Measurements from ENCODE around the gene LNPEP. TPM values are rescaled to one million over a fixed set of nuclear protein-coding genes. Genes with fewer than 3 reads are reported as not detected.

Gene LNPEP
- total RNA-seq, 6 experiments from 2014 or later: 20.2 to 23.9 (median 22.6) TPM

GRCh38 chr5:96977228-96977627 is 41.3 kb downstream of the LNPEP start:
- Mint-ChIP-seq H3K4me1 (ENCODE audit: low read depth) (peaks cover 61% of the 10 kb centered on the region), H3K4me3 (no peak overlapping the region), H3K9me3 (no peaks in the 10 kb centered on the region), H3K27ac (no peak overlapping the region), H3K27me3 (ENCODE audit: insufficient read depth) (no peaks in the 10 kb centered on the region; the same call in 1 of the 2 replicates), H3K36me3 (ENCODE audit: low read depth) (peaks cover 22% of the 10 kb centered on the region)
- TF ChIP-seq CTCF (IDR thresholded peaks at IDR 0.05): no peak
- DNase-seq: no peak

- peak; percentile 16 for DNase-seq
- Mint-ChIP-seq H3K4me1 (ENCODE audit: low read depth) (peaks cover 50% of the 10 kb centered on the region), H3K36me3 (ENCODE audit: low read depth) (peaks cover 25% of the 10 kb centered on the region), H3K27ac (peak overlapping the region; percentile 74), H3K9me3 (no peaks in the 10 kb centered on the region), H3K27me3 (ENCODE audit: insufficient read depth) (no peaks in the 10 kb centered on the region; the same call in 1 of the 2 replicates), H3K4me3 (peak overlapping the region; percentile 67)
- no peak for TF ChIP-seq CTCF (IDR thresholded peaks at IDR 0.05)
Observed at GRCh38 chr5:96978812-96979449, 43.1 kb downstream of the LNPEP start.

- H3K9me3 Mint-ChIP-seq: no peaks in the 10 kb centered on the region
- no peak overlapping the region for H3K4me3 Mint-ChIP-seq
- 0 out of 2 replicates have a peak overlapping the region, but pooled peaks have one; percentile 23 for H3K27ac Mint-ChIP-seq
- H3K4me1 Mint-ChIP-seq (ENCODE audit: low read depth): peaks cover 12% of the 10 kb centered on the region
- TF ChIP-seq CTCF (IDR thresholded peaks at IDR 0.05): no peak
- no peak for DNase-seq
- H3K36me3 Mint-ChIP-seq (ENCODE audit: low read depth): peaks cover 26% of the 10 kb centered on the region
- no peaks in the 10 kb centered on the region for H3K27me3 Mint-ChIP-seq (ENCODE audit: insufficient read depth)
Observed at GRCh38 chr5:96984506-96985192, 48.8 kb downstream of the LNPEP start.

- H3K9me3 Mint-ChIP-seq: no peaks in the 10 kb centered on the region
- H3K27me3 Mint-ChIP-seq (ENCODE audit: insufficient read depth): peaks cover under 1% of the 10 kb centered on the region; the same call in 1 of the 2 replicates
- H3K27ac Mint-ChIP-seq: no peak overlapping the region
- peaks cover 7% of the 10 kb centered on the region for H3K4me1 Mint-ChIP-seq (ENCODE audit: low read depth)
- no peak overlapping the region for H3K4me3 Mint-ChIP-seq
- no peak for DNase-seq
- H3K36me3 Mint-ChIP-seq (ENCODE audit: low read depth): peaks cover 29% of the 10 kb centered on the region
- TF ChIP-seq CTCF (IDR thresholded peaks at IDR 0.05): no peak
Observed at GRCh38 chr5:96986450-96986849, 50.6 kb downstream of the LNPEP start.

- no peak overlapping the region for H3K27ac Mint-ChIP-seq
- H3K4me3 Mint-ChIP-seq: no peak overlapping the region
- H3K36me3 Mint-ChIP-seq (ENCODE audit: low read depth): peaks cover 22% of the 10 kb centered on the region
- H3K4me1 Mint-ChIP-seq (ENCODE audit: low read depth): peaks cover under 1% of the 10 kb centered on the region
- no peak for TF ChIP-seq CTCF (IDR thresholded peaks at IDR 0.05)
- DNase-seq: no peak
- H3K27me3 Mint-ChIP-seq (ENCODE audit: insufficient read depth): peaks cover 1% of the 10 kb centered on the region; the same call in 1 of the 2 replicates
- no peaks in the 10 kb centered on the region for H3K9me3 Mint-ChIP-seq
Observed at GRCh38 chr5:96990102-96990501, 54.2 kb downstream of the LNPEP start.

All from HFFc6 (cell line).